BLaER1 (cell line): ENCODE measurements around the gene TMEM123.
A peak's percentile ranks its signal among the peaks of the same experiment; 100 is the strongest.
"Not testable (repeated sequence)": the region's sequence is repeated elsewhere in the genome, so short reads cannot be mapped to it uniquely, and the experiment has no call there.

Experiments
- H3K27ac ChIP-seq: shearing (Covaris generic); formaldehyde crosslinking; 2 replicates; pipeline ENCODE4 v1.8.1; 2022
- H3K27me3 ChIP-seq: shearing (Covaris generic); formaldehyde crosslinking; 2 replicates; pipeline ENCODE4 v1.8.1; 2022
- H3K36me3 ChIP-seq: shearing (Covaris generic); formaldehyde crosslinking; 2 replicates; pipeline ENCODE4 v1.8.1; 2022
- H3K4me1 ChIP-seq: shearing (Covaris generic); formaldehyde crosslinking; 2 replicates; pipeline ENCODE4 v1.8.1; 2022
- H3K4me2 ChIP-seq: shearing (Covaris generic); formaldehyde crosslinking; 2 replicates; pipeline ENCODE4 v1.8.1; 2022
- H3K4me3 ChIP-seq: shearing (Covaris generic); formaldehyde crosslinking; 2 replicates; pipeline ENCODE4 v1.8.1; 2022
- H3K9ac ChIP-seq: shearing (Covaris generic); formaldehyde crosslinking; 2 replicates; pipeline ENCODE4 v1.8.1; 2022
- H3K9me3 ChIP-seq: shearing (Covaris generic); formaldehyde crosslinking; 2 replicates; pipeline ENCODE4 v1.8.1; 2022
- H4K20me1 ChIP-seq: shearing (Covaris generic); formaldehyde crosslinking; 2 replicates; pipeline ENCODE4 v1.8.1; 2022
- Cebpa-rat ChIP-seq: shearing (Covaris generic); IDR thresholded peaks from 2 replicates; pipeline ENCODE4 v1.8.1; 2022

TMEM123 gene

GRCh38 chr11:102438311-102439062, 14.1 kb downstream of the TMEM123 start:
- no peak overlapping the region for H3K4me2 ChIP-seq
- no peaks in the 10 kb centered on the region for H3K4me1 ChIP-seq

GRCh38 chr11:102437727-102438126, 14.8 kb downstream of the TMEM123 start:
- H3K4me1 ChIP-seq = no peaks in the 10 kb centered on the region
- peaks cover 77% of the 10 kb centered on the region for H3K36me3 ChIP-seq
- H3K4me2 ChIP-seq = no peak overlapping the region
- no peak overlapping the region for H3K27ac ChIP-seq
- H4K20me1 ChIP-seq = peaks cover 44% of the 10 kb centered on the region
- H3K4me3 ChIP-seq = no peak overlapping the region
- no peak overlapping the region for H3K9ac ChIP-seq
- no peak for TF ChIP-seq Cebpa-rat
- H3K27me3 ChIP-seq = no peaks in the 10 kb centered on the region
- peaks cover 77% of the 10 kb centered on the region for H3K9me3 ChIP-seq

More at GRCh38 chr11:102438311-102439062, 14.1 kb downstream of the TMEM123 start:
- Histone ChIP-seq H3K27ac (no peak overlapping the region), H4K20me1 (peaks cover 52% of the 10 kb centered on the region), H3K27me3 (no peaks in the 10 kb centered on the region), H3K9ac (no peak overlapping the region), H3K4me3 (no peak overlapping the region), H3K9me3 (peaks cover 77% of the 10 kb centered on the region), H3K36me3 (peaks cover 69% of the 10 kb centered on the region)
- no peak for TF ChIP-seq Cebpa-rat

GRCh38 chr11:102436976-102437375, 15.6 kb downstream of the TMEM123 start:
- Histone ChIP-seq H3K9me3 (peaks cover 84% of the 10 kb centered on the region), H3K27me3 (no peaks in the 10 kb centered on the region), H3K27ac (no peak overlapping the region), H3K4me3 (no peak overlapping the region), H3K4me1 (no peaks in the 10 kb centered on the region), H4K20me1 (peaks cover 45% of the 10 kb centered on the region), H3K36me3 (peaks cover 85% of the 10 kb centered on the region), H3K9ac (no peak overlapping the region), H3K4me2 (no peak overlapping the region)
- TF ChIP-seq Cebpa-rat = no peak

- peaks cover 49% of the 10 kb centered on the region for H4K20me1 ChIP-seq
- H3K4me2 ChIP-seq = no peak overlapping the region
- peaks cover 89% of the 10 kb centered on the region for H3K36me3 ChIP-seq
- no peak for TF ChIP-seq Cebpa-rat
- peaks cover 3% of the 10 kb centered on the region for H3K4me1 ChIP-seq
- no peak overlapping the region for H3K4me3 ChIP-seq
- H3K27me3 ChIP-seq = no peaks in the 10 kb centered on the region
- peaks cover 88% of the 10 kb centered on the region for H3K9me3 ChIP-seq
- H3K9ac ChIP-seq = no peak overlapping the region
- no peak overlapping the region for H3K27ac ChIP-seq
Observed at GRCh38 chr11:102436561-102436960, 16.0 kb downstream of the TMEM123 start.

DNA sequence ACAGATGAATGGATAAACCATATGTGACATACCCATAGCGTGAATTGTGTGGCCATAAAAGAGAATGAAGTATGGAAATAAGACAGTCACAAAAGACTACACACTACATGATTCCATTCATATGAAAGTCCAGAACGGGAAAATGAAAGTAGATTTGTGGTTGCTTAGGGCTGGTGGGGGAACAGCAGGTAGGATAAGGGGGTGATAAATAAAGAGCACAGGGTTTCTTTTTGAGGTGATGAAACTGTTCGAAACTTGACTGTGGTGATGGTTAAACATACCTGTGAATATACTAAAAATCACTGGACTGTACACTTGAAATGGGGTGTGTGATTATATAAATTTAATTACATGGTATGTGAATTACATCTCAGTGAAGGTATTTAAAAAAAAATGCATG, 16.9 kb downstream of the TMEM123 start:
- peaks cover 90% of the 10 kb centered on the region for H3K9me3 ChIP-seq
- H3K27ac ChIP-seq = no peak overlapping the region
- H3K4me1 ChIP-seq = peaks cover 12% of the 10 kb centered on the region
- H3K4me3 ChIP-seq = no peak overlapping the region
- H3K36me3 ChIP-seq = peaks cover 92% of the 10 kb centered on the region
- H3K9ac ChIP-seq = no peak overlapping the region
- peaks cover 56% of the 10 kb centered on the region for H4K20me1 ChIP-seq
- no peaks in the 10 kb centered on the region for H3K27me3 ChIP-seq
- TF ChIP-seq Cebpa-rat = no peak
- no peak overlapping the region for H3K4me2 ChIP-seq

GRCh38 chr11:102433571-102433970, 19.0 kb downstream of the TMEM123 start:
- peaks cover 87% of the 10 kb centered on the region for H3K36me3 ChIP-seq
- peaks cover 58% of the 10 kb centered on the region for H4K20me1 ChIP-seq
- not testable (repeated sequence) for H3K27ac ChIP-seq

DNA sequence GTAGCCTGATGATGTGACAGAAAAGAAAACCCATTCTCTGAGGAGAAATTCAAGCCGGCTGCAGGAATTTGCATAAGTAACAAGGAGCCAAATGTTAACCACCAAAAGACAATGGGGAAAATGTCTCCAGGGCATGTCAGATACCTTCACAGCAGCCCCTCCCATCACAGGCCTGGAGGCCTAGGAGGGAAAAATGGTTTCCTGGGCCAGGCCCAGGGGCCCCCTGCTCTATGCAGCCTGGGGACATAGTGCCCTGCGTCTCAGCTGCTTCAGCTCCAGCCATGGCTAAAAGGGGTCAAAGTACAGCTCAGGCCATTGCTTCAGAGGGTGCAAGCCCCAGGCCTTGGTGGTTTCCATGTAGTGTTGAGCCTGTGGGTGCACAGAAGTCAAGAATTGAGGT, 20.0 kb downstream of the TMEM123 start:
- Histone ChIP-seq H4K20me1 (peaks cover 58% of the 10 kb centered on the region), H3K4me1 (peaks cover 33% of the 10 kb centered on the region), H3K4me3 (0 out of 2 replicates have a peak overlapping the region, but pooled peaks have one; percentile 34), H3K36me3 (peaks cover 85% of the 10 kb centered on the region), H3K9me3 (peaks cover 62% of the 10 kb centered on the region)
- not testable (repeated sequence) for H3K4me2 ChIP-seq, H3K27me3 ChIP-seq, H3K9ac ChIP-seq, H3K27ac ChIP-seq

More at GRCh38 chr11:102433571-102433970, 19.0 kb downstream of the TMEM123 start:
- Histone ChIP-seq H3K9me3 (peaks cover 72% of the 10 kb centered on the region), H3K4me1 (peaks cover 33% of the 10 kb centered on the region)
- H3K4me2 ChIP-seq, H3K9ac ChIP-seq, H3K4me3 ChIP-seq, H3K27me3 ChIP-seq: not testable (repeated sequence)

DNA sequence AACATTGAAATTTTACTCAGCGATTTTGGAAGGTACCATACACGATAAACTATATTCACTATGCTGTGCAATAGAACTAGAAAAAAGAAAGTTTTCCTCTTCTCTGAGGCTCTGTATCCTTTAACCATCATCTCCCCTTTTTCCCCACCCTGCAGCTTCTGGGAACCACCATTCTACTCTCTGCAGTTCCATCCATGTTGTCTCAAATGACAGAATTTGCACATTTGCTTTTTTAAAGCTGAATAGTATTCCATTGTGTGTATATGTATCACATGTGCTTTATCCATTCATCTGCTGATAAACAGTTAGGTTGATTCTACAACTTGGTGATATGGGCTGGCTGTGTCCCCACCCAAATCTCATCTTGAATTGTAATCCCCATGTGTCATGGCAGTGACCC, 21.2 kb downstream of the TMEM123 start:
- Histone ChIP-seq H3K4me3 (no peak overlapping the region), H3K9ac (no peak overlapping the region), H3K27me3 (no peaks in the 10 kb centered on the region), H3K4me1 (peaks cover 33% of the 10 kb centered on the region), H3K9me3 (peaks cover 50% of the 10 kb centered on the region), H4K20me1 (peaks cover 65% of the 10 kb centered on the region), H3K4me2 (peak overlapping the region; percentile 68), H3K36me3 (peaks cover 81% of the 10 kb centered on the region), H3K27ac (no peak overlapping the region)
- TF ChIP-seq Cebpa-rat = no peak

- peaks cover 40% of the 10 kb centered on the region for H3K4me1 ChIP-seq
- peak overlapping the region; percentile 41; the same call in 1 of the 2 replicates for H3K9ac ChIP-seq
- peaks cover 39% of the 10 kb centered on the region for H3K9me3 ChIP-seq
- TF ChIP-seq Cebpa-rat = no peak
- H3K27ac ChIP-seq = peak overlapping the region; percentile 58
- H3K27me3 ChIP-seq = no peaks in the 10 kb centered on the region
- H4K20me1 ChIP-seq = peaks cover 68% of the 10 kb centered on the region
- H3K4me3 ChIP-seq = no peak overlapping the region
- H3K4me2 ChIP-seq = peak overlapping the region; percentile 68
- peaks cover 81% of the 10 kb centered on the region for H3K36me3 ChIP-seq
Observed at GRCh38 chr11:102430158-102430836, 22.3 kb downstream of the TMEM123 start.

DNA sequence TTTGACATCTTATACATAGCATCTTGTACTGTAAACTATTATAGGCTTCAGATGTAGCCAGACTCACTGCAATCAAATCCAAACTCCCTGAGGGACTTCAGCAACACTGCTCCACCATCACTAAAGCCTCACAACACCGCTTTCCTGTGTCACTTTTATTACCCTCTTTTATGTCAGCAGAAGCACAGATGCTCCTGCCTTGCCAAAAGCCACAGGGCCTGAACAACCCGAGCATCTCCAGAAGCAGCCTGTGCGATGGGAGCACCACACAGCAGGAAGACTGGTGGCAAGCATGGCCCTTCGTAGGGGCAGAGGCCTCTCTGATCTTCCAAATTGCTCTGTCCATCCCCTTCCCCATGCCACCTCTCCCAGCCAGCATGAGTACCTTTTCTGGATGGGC, 22.9 kb downstream of the TMEM123 start:
- peaks cover 79% of the 10 kb centered on the region for H3K36me3 ChIP-seq
- H3K4me3 ChIP-seq = no peak overlapping the region
- H3K9ac ChIP-seq = peak overlapping the region; percentile 41; the same call in 1 of the 2 replicates
- H4K20me1 ChIP-seq = peaks cover 74% of the 10 kb centered on the region
- H3K4me1 ChIP-seq = peaks cover 46% of the 10 kb centered on the region
- TF ChIP-seq Cebpa-rat = no peak
- H3K27me3 ChIP-seq = no peaks in the 10 kb centered on the region
- peaks cover 33% of the 10 kb centered on the region for H3K9me3 ChIP-seq
- H3K27ac ChIP-seq = peak overlapping the region; percentile 58
- peak overlapping the region; percentile 68 for H3K4me2 ChIP-seq
